GM18508 (cell line): ENCODE data around the gene C3orf49.

Experiments
- ATAC-seq: cut with Tn5 transposase; IDR thresholded peaks from one replicate; pipeline ENCODE4 v1.9.1; 2021; ENCODE audit warnings: moderate number of reproducible peaks; ENCODE audit not compliant: insufficient read depth, unreplicated experiment

C3orf49 gene

GRCh38 chr3:63819151-63819398 lies at the start of gene C3orf49:
C3orf49 (plus strand) TSS chr3:63819299; CDS start chr3:63819472, 173 bp downstream.
- ATAC-seq, result no peak

- no peak for ATAC-seq
These were observed 44.3 kb upstream of the C3orf49 start for GRCh38 chr3:63774781-63775180.

- no peak for ATAC-seq
These were observed 39.9 kb upstream of the C3orf49 start for GRCh38 chr3:63779227-63779626.

GRCh38 chr3:63791974-63792373 lies 27.1 kb upstream of the C3orf49 start:
- ATAC-seq, result no peak

- ATAC-seq, result no peak
These were observed 23.7 kb upstream of the C3orf49 start for GRCh38 chr3:63795438-63795837.

GRCh38 chr3:63798544-63798943 lies 20.6 kb upstream of the C3orf49 start:
- no peak for ATAC-seq

GRCh38 chr3:63798949-63799348 lies 20.1 kb upstream of the C3orf49 start:
- no peak for ATAC-seq

- no peak for ATAC-seq
These were observed 19.0 kb upstream of the C3orf49 start for GRCh38 chr3:63800097-63800496.

- ATAC-seq, result no peak
These were observed 15.2 kb upstream of the C3orf49 start for GRCh38 chr3:63803911-63804310.

GRCh38 chr3:63807961-63808565 lies 11.0 kb upstream of the C3orf49 start:
- no peak for ATAC-seq

GRCh38 chr3:63808633-63809032 lies 10.5 kb upstream of the C3orf49 start:
- no peak for ATAC-seq

- ATAC-seq, result no peak
These were observed 9.5 kb upstream of the C3orf49 start for GRCh38 chr3:63809607-63810006.

- ATAC-seq, result no peak
These were observed 4.9 kb upstream of the C3orf49 start for GRCh38 chr3:63814237-63814636.

GRCh38 chr3:63817225-63817624 lies 1.9 kb upstream of the C3orf49 start:
- no peak for ATAC-seq

- ATAC-seq, result no peak
These were observed 583 bp upstream of the C3orf49 start for GRCh38 chr3:63818282-63819150.

- ATAC-seq, result no peak
These were observed 5.2 kb downstream of the C3orf49 start for GRCh38 chr3:63824309-63824708.

GRCh38 chr3:63830526-63830925 lies 11.4 kb downstream of the C3orf49 start:
- ATAC-seq, result no peak

GRCh38 chr3:63832395-63832794 lies 13.3 kb downstream of the C3orf49 start:
- ATAC-seq, result no peak

- ATAC-seq, result no peak
These were observed 22.6 kb downstream of the C3orf49 start for GRCh38 chr3:63841704-63842103.

GRCh38 chr3:63842127-63842526 lies 23.0 kb downstream of the C3orf49 start:
- ATAC-seq, result no peak

GRCh38 chr3:63845215-63845614 lies 26.1 kb downstream of the C3orf49 start:
- ATAC-seq, result no peak
